Astrocyte (in vitro differentiated cells and primary cell): ENCODE results near the gene MTX1.
"Not testable (repeated sequence)": the region's sequence is repeated elsewhere in the genome, so short reads cannot be mapped to it uniquely, and the experiment has no call there.

Experiments
- CTCF ChIP-seq: IDR thresholded peaks from 2 replicates; pipeline ENCODE4 v1.5.1; 2011; ENCODE audit warnings: low read depth, mild to moderate bottlenecking, inconsistent platforms, low read length, moderate library complexity; ENCODE audit not compliant: insufficient read depth
- EZH2 ChIP-seq: IDR thresholded peaks from 2 replicates; pipeline ENCODE4 v1.6.1; 2012; ENCODE audit warnings: mild to moderate bottlenecking, low read length, inconsistent platforms; ENCODE audit not compliant: insufficient read depth

- not testable (repeated sequence) for TF ChIP-seq CTCF, EZH2
These were observed 45.9 kb upstream of the MTX1 start for GRCh38 chr1:155162631-155163030.
